NCI-H187 treated with DMSO at 0.1 percent for 48 hours (cell line): ENCODE data around the gene HECW1.

Experiments
- DNase-seq: peaks from one replicate; lab custom pipeline; 2025; lab: John Stamatoyannopoulos, UW

HECW1 gene

DNA sequence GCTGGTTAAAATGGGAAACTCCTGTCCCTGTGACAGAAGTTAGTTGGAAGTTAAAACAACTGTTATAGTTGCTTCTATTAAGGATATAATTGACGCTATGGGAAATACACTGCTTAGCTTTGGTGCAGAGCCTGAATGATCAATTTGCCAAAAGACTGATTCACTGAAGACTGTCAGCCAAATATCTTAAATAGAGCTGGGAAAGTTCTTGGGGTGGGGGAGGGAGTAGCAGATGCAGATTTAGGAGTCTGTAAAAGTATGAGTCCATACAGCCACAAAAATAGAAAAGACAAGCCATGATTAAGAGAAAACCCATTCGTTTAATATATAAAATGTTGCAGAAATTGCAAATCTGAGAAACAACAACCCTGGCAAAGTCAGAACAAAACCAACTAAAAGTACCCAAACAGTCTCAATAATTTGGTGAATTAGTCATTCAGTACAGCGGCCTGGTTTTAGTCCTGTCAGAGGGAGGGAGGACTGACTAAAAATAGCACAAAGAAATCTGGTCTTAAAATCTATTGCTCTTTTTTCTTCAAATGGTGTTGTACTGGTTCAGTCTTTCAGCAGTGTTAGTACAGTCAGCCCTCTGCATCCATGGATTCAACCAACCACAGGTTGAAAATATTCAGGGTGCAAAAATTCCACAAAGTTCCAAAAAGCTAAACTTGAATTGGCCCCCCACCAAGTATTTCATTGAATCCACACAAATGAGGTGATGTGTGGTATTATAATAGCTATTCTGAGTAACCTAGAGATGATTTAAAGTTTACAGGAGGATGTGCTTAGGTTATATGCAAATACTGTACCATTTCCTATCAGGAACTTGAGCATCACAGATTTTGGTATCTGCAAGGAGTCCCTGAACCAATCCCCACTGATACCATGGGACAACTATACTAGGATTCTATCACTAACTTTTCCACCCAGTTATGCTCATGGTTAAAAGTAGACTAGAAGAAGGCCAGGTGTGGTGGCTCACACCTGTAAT is 500.4 kb downstream of the HECW1 start:
- no peak for DNase-seq
